Activated CD8-positive, alpha-beta memory T cell treated with anti-CD3 and anti-CD28 coated beads for 1 hour (primary cell): Measurements from ENCODE around the gene CNTNAP2.

Source experiments
- DNase-seq, 2 donors: peaks; one replicate each; pipeline ENCODE4 v3.0.0-alpha.2; 2020; ENCODE audit warnings: low read depth in 1 of 2; ENCODE audit errors: extremely low read depth in 1 of 2

Gene CNTNAP2

GRCh38 chr7:147513451-147513850 lies 1396.8 kb downstream of the CNTNAP2 start:
- no peak for DNase-seq

GRCh38 chr7:147516391-147516790 lies 1399.8 kb downstream of the CNTNAP2 start:
- DNase-seq, result no peak

- DNase-seq, result no peak
These were observed 1402.5 kb downstream of the CNTNAP2 start for GRCh38 chr7:147519062-147519461.

GRCh38 chr7:147523056-147523455 lies 1406.5 kb downstream of the CNTNAP2 start:
- DNase-seq, result no peak

- DNase-seq, result no peak
These were observed 1408.2 kb downstream of the CNTNAP2 start for GRCh38 chr7:147524726-147525250.

- no peak for DNase-seq
These were observed 1408.7 kb downstream of the CNTNAP2 start for GRCh38 chr7:147525325-147525724.

GRCh38 chr7:147535701-147536111 lies 1419.1 kb downstream of the CNTNAP2 start:
- no peak for DNase-seq

GRCh38 chr7:147539685-147540084 lies 1423.1 kb downstream of the CNTNAP2 start:
- no peak for DNase-seq

- no peak for DNase-seq
These were observed 1424.1 kb downstream of the CNTNAP2 start for GRCh38 chr7:147540743-147541142.

- no peak for DNase-seq
These were observed 1424.7 kb downstream of the CNTNAP2 start for GRCh38 chr7:147541261-147541660.

GRCh38 chr7:147547252-147547897 lies 1430.8 kb downstream of the CNTNAP2 start:
- DNase-seq, result no peak

- no peak for DNase-seq
These were observed 1439.7 kb downstream of the CNTNAP2 start for GRCh38 chr7:147556317-147556716.

- no peak for DNase-seq
These were observed 1447.1 kb downstream of the CNTNAP2 start for GRCh38 chr7:147563669-147564068.

GRCh38 chr7:147564786-147565476 lies 1448.3 kb downstream of the CNTNAP2 start:
- DNase-seq, result no peak

GRCh38 chr7:147567043-147567442 lies 1450.4 kb downstream of the CNTNAP2 start:
- DNase-seq, result no peak

GRCh38 chr7:147569116-147569913 lies 1452.7 kb downstream of the CNTNAP2 start:
- DNase-seq, result no peak

- DNase-seq, result no peak
These were observed 1453.8 kb downstream of the CNTNAP2 start for GRCh38 chr7:147570390-147570789.

- DNase-seq, result no peak
These were observed 1455.0 kb downstream of the CNTNAP2 start for GRCh38 chr7:147571436-147572185.

- DNase-seq, result no peak
These were observed 1461.6 kb downstream of the CNTNAP2 start for GRCh38 chr7:147578196-147578595.

GRCh38 chr7:147579148-147579547 lies 1462.5 kb downstream of the CNTNAP2 start:
- DNase-seq, result no peak

GRCh38 chr7:147584771-147585193 lies 1468.2 kb downstream of the CNTNAP2 start:
- DNase-seq, result no peak
